ENCODE measurements around the gene TEX101.
A peak's percentile ranks its signal among the peaks of the same experiment; 100 is the strongest.
"Not testable (repeated sequence)": the region's sequence is repeated elsewhere in the genome, so short reads cannot be mapped to it uniquely, and the experiment has no call there.

The TEX101 gene

GRCh38 chr19:43429395-43429794, 14.7 kb downstream of the TEX101 start:
- Mint-ChIP-seq H3K27me3 (ENCODE audit: low read depth, poor library complexity) (peaks cover 9% of the 10 kb centered on the region), H3K9me3 (peaks cover 12% of the 10 kb centered on the region), H3K4me3 (no peak overlapping the region), H3K4me1 (no peaks in the 10 kb centered on the region), H3K36me3 (ENCODE audit: low read depth) (no peaks in the 10 kb centered on the region), H3K27ac (no peak overlapping the region)
- no peak for DNase-seq
- TF ChIP-seq CTCF (IDR thresholded peaks at IDR 0.05), result no peak

GRCh38 chr19:43430142-43430710, 15.5 kb downstream of the TEX101 start:
- no peak for DNase-seq
- Mint-ChIP-seq H3K4me3 (no peak overlapping the region), H3K4me1 (no peaks in the 10 kb centered on the region), H3K9me3 (peaks cover 8% of the 10 kb centered on the region), H3K36me3 (ENCODE audit: low read depth) (no peaks in the 10 kb centered on the region), H3K27ac (no peak overlapping the region), H3K27me3 (ENCODE audit: low read depth, poor library complexity) (peaks cover 9% of the 10 kb centered on the region)
- TF ChIP-seq CTCF (IDR thresholded peaks at IDR 0.05), result peak; percentile 13

GRCh38 chr19:43430976-43431375, 16.3 kb downstream of the TEX101 start:
- Mint-ChIP-seq H3K4me1 (no peaks in the 10 kb centered on the region), H3K27me3 (ENCODE audit: low read depth, poor library complexity) (peaks cover 9% of the 10 kb centered on the region), H3K36me3 (ENCODE audit: low read depth) (no peaks in the 10 kb centered on the region), H3K9me3 (peaks cover 13% of the 10 kb centered on the region), H3K4me3 (no peak overlapping the region), H3K27ac (no peak overlapping the region)
- DNase-seq, result no peak
- TF ChIP-seq CTCF (IDR thresholded peaks at IDR 0.05), result no peak

- H3K4me1 Mint-ChIP-seq, result no peaks in the 10 kb centered on the region
- no peak for DNase-seq
- no peak overlapping the region for H3K27ac Mint-ChIP-seq
- H3K4me3 Mint-ChIP-seq, result no peak overlapping the region
- no peaks in the 10 kb centered on the region for H3K36me3 Mint-ChIP-seq (ENCODE audit: low read depth)
- no peak for TF ChIP-seq CTCF (IDR thresholded peaks at IDR 0.05)
- H3K9me3 Mint-ChIP-seq, result peaks cover 9% of the 10 kb centered on the region
- peaks cover 3% of the 10 kb centered on the region for H3K27me3 Mint-ChIP-seq (ENCODE audit: low read depth, poor library complexity)
Observed at GRCh38 chr19:43433358-43433673, 18.6 kb downstream of the TEX101 start.

GRCh38 chr19:43433689-43434088, 19.0 kb downstream of the TEX101 start:
- Mint-ChIP-seq H3K36me3 (ENCODE audit: low read depth) (no peaks in the 10 kb centered on the region), H3K9me3 (peaks cover 9% of the 10 kb centered on the region), H3K27me3 (ENCODE audit: low read depth, poor library complexity) (peaks cover 3% of the 10 kb centered on the region), H3K27ac (no peak overlapping the region), H3K4me3 (no peak overlapping the region), H3K4me1 (no peaks in the 10 kb centered on the region)
- TF ChIP-seq CTCF (IDR thresholded peaks at IDR 0.05), result no peak
- DNase-seq, result no peak

GRCh38 chr19:43435775-43436174, 21.1 kb downstream of the TEX101 start:
- Mint-ChIP-seq H3K9me3 (peaks cover 5% of the 10 kb centered on the region), H3K27ac (no peak overlapping the region), H3K4me1 (no peaks in the 10 kb centered on the region), H3K36me3 (ENCODE audit: low read depth) (no peaks in the 10 kb centered on the region), H3K4me3 (no peak overlapping the region), H3K27me3 (ENCODE audit: low read depth, poor library complexity) (peaks cover 7% of the 10 kb centered on the region)
- TF ChIP-seq CTCF (IDR thresholded peaks at IDR 0.05), result no peak
- DNase-seq, result no peak

- not testable (repeated sequence) for H3K27ac Mint-ChIP-seq; DNase-seq; H3K4me1 Mint-ChIP-seq; H3K36me3 Mint-ChIP-seq (ENCODE audit: low read depth); H3K9me3 Mint-ChIP-seq; H3K4me3 Mint-ChIP-seq
- peaks cover 13% of the 10 kb centered on the region for H3K27me3 Mint-ChIP-seq (ENCODE audit: low read depth, poor library complexity)
Observed at GRCh38 chr19:43437284-43437683, 22.6 kb downstream of the TEX101 start.
